A549 treated with dexamethasone at 1 μM for 4 hours (cell line): Measurements from ENCODE around the gene POLR2J2. TPM values are rescaled to one million over a fixed set of nuclear protein-coding genes. Genes with fewer than 3 reads are reported as not detected.

ENCODE experiments used
- total RNA-seq: library from RNA; stranded (reverse); fragments of 200-300 nt; extraction: Qiagen RNA extraction; gene quantifications from 5 replicates; pipeline ENCODE4 v1.2.3, GENCODE V29; 2022

Gene POLR2J2
- 0.13 to 0.41 TPM (median 0.32 TPM) in 4 of 5 replicates, not detected in the other for total RNA-seq

DNA sequence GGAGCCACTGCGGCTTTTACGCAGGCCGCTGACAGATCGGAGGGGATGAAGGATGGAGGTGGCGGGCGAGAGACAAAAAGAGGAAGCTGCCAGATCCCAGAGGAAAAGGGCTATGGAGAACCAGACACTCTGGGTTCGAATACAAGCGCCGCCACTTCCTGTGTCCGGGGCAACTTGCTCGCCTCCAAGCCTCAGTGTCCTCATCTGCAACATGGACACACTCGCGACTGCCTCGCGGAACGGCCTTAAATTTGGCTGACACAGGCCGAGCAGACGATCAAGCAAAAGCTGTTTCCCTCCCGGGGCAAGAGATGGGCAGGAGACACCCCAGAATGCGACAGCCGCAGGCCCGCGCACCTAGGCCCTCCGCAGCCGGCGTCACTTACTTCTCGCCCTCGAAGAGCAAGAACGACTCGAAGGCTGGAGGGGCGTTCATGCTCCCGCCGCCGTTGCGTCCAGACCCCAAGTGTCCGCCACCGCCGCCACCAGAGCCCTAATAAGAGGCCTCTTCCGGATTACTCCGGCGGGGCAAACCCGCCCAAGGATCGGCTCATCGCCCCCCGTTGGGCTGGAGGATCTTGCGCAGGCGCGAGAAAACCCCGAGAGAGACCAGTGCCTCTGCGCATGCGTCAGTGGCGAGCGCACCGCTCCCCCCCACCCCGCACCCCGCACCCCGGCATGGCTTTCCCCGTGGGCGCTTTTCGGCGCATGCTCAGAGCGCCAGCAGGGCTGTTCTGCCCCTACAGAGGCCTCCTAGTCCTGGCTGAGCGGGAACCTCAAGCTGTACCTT is at the start of gene POLR2J2:
POLR2J2 (minus strand) TSS at position 498 of the 790 bp plus-strand sequence; CDS start at position 436, 62 bp downstream.

DNA sequence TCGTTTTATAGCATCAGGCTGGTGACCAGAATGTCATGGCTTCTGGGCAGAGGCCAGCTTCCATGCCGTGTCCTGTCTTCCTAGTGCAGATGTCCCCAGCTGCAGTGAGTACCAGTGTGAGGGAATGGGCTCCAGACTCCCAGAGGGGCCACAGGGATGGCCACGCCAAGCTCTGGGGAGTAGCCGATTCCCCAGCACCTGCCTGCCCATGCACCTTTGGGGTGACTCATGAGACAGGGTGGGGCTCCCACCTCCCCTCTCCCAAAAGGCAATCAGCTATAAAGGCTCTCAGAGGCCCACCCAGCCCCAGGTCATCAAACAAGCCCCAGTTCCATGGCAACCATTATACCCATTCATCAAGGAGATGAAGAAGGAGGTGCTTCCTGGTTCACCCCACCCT is 21.5 kb downstream of the POLR2J2 start, which contains the start of gene SPDYE2B:
SPDYE2B (plus strand) TSS at position 396 of the 400 bp plus-strand sequence. CDS start 2,030 bp downstream, outside the sequence.

DNA sequence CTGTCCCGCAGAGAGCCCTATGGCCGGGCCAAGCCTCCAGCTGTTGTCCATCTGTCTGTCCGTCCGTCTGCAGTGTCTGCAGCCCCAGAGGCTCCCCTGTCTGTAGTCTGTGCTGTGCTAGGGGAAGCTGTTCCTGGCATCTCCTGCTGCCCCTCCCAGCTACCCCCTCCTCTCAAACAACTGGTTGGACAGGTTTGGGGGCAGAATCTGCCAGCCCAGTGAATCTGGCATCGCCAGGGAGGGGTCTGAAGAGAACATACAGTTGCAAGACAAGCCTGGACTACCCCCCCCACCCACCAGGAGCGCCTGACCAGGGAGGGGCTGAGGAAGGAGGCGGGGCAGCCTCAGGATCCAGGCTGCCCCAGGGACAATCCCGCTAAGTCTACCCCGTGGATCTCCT is 28.8 kb downstream of the POLR2J2 start, which contains the start of gene UPK3BL1:
UPK3BL1 (minus strand) TSS at position 101 of the 400 bp plus-strand sequence; CDS start at position 51, 50 bp downstream.

DNA sequence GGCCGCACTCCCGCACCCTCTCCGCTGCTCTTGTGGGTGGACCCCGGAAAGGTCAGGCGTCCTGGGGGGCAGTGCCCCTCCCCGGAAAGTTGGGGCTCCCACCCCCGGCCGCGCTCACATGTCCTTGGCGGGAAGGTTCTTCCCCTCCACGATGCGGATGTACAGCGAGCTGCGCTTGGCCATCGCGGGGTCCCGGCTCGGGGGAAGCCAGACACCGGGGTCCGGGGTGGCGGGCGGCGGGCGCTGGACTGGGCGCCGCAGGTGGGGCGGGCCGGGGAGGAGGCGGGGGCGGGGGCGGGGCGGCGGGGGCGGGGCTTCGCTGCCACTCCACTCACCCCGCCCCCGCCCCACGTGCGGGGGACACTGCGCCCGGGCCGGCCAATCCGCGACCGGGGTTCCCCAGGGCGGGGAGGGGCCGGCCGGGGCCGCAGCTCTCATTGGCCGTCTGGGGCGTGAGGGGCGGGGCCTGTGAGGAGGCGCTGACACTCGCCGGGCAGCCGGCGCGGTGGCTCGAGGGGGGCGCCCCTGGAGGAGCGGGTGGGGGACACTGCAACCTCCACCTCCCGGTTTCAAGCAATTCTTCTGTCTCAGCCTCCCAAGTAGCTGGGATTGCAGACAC is 54.8 kb downstream of the POLR2J2 start, which contains the start of gene RASA4:
RASA4 (minus strand) TSS at position 250 of the 619 bp plus-strand sequence; CDS start at position 183, 67 bp downstream.

Other genes starting within 250 kb of the POLR2J2 start
- gene ORAI2, start 238.1 kb downstream of the POLR2J2 start, total RNA-seq, result 17.7 to 35.0 TPM (median 33.6 TPM) in 5 replicates
- gene ALKBH4, start 206.8 kb downstream of the POLR2J2 start, total RNA-seq, result 9.4 to 12.9 TPM (median 11.0 TPM) in 5 replicates
- 21.6 to 30.9 TPM (median 28.4 TPM) in 5 replicates for gene LRWD1, start 206.7 kb downstream of the POLR2J2 start, total RNA-seq
- 104 to 123 TPM (median 107 TPM) in 5 replicates for gene POLR2J, start 192.7 kb downstream of the POLR2J2 start, total RNA-seq
- 0.70 to 2.3 TPM (median 2.0 TPM) in 5 replicates for gene RASA4B, start 153.9 kb downstream of the POLR2J2 start, total RNA-seq
- gene UPK3BL2, start 128.0 kb downstream of the POLR2J2 start, total RNA-seq, result 1.7 to 3.1 TPM (median 2.3 TPM) in 5 replicates
- not detected in 5 replicates for gene SPDYE2, start 120.4 kb downstream of the POLR2J2 start, total RNA-seq
- gene POLR2J3, start 99.1 kb downstream of the POLR2J2 start, total RNA-seq, result 19.1 to 52.3 TPM (median 49.6 TPM) in 5 replicates
- gene RASA4, start 54.9 kb downstream of the POLR2J2 start, total RNA-seq, result 1.3 to 2.4 TPM (median 1.7 TPM) in 5 replicates
- gene UPK3BL1, start 28.9 kb downstream of the POLR2J2 start, total RNA-seq, result 6.7 to 16.2 TPM (median 13.3 TPM) in 5 replicates
- not detected in 5 replicates for gene SPDYE2B, start 21.3 kb downstream of the POLR2J2 start, total RNA-seq
- gene FAM185A, start 77.3 kb upstream of the POLR2J2 start, total RNA-seq, result 5.0 to 7.1 TPM (median 6.7 TPM) in 5 replicates
- 0.03 to 0.13 TPM (median 0.06 TPM) in 4 of 5 replicates, not detected in the other for gene LRRC17, start 241.3 kb upstream of the POLR2J2 start, total RNA-seq